Panc1 (cell line): Measurements from ENCODE around the gene MTARC2. TPM values are rescaled to one million over a fixed set of nuclear protein-coding genes. Genes with fewer than 3 reads are reported as not detected.
"Not testable (repeated sequence)": the region's sequence is repeated elsewhere in the genome, so short reads cannot be mapped to it uniquely, and the experiment has no call there.

Source experiments
- ATAC-seq: fragments of 200-7000 bp; cut with Tn5 transposase; 2 replicates; pipeline ENCODE4 v1.9.1; 2020; ENCODE audit warnings: mild to moderate bottlenecking, moderate library complexity
- BruUV-seq: library from RNA; stranded (reverse); fragments of 400-500 nt; replicated peaks from 2 replicates; lab custom pipeline; 2021; lab: Mats Ljungman, UMichigan
- CTCF ChIA-PET: fragments of 300-600 bp; sonication (Branson Sonifier 250); formaldehyde crosslinking; loops from one replicate; lab custom pipeline; 2022; ENCODE audit warnings: antibody characterized with exemption; lab: Charles Lee
- POLR2A ChIA-PET: fragments of 300-600 bp; sonication (Branson Sonifier 250); formaldehyde crosslinking; loops from one replicate; lab custom pipeline; 2022; ENCODE audit warnings: antibody characterized with exemption; lab: Charles Lee
- DNase-seq: peaks from one replicate; pipeline ENCODE4 v3.0.0-alpha.2; 2010; ENCODE audit warnings: low read depth, low spot score
- H3K27ac ChIP-seq: 2 replicates; pipeline ENCODE4 v1.5.1; 2011; ENCODE audit warnings: mild to moderate bottlenecking, low read length, inconsistent platforms
- H3K27me3 ChIP-seq: fragments of 200-500 bp; sonication (Bioruptor generic); 2 replicates; pipeline ENCODE4 v1.6.0; 2014; ENCODE audit warnings: low read length, inconsistent platforms; ENCODE audit not compliant: control insufficient read depth, insufficient read depth
- H3K36me3 ChIP-seq: fragments of 200-500 bp; sonication (Bioruptor generic); 2 replicates; pipeline ENCODE4 v1.5.1; 2014; ENCODE audit warnings: inconsistent platforms, mild to moderate bottlenecking, low read length, moderate library complexity; ENCODE audit not compliant: control insufficient read depth, insufficient read depth
- H3K4me1 ChIP-seq: 2 replicates; pipeline ENCODE4 v1.5.1; 2011; ENCODE audit warnings: inconsistent platforms, mild to moderate bottlenecking, low read length, moderate library complexity; ENCODE audit not compliant: control insufficient read depth, insufficient read depth
- H3K4me3 ChIP-seq, 2 experiments: 2 replicates each; pipeline ENCODE4 v1.5.1; 2011 to 2012; ENCODE audit warnings: low read depth in 2 of 2, low read length in 2 of 2, mild to moderate bottlenecking in 2 of 2, inconsistent platforms in 1 of 2, moderate library complexity in 1 of 2
- H3K9me3 ChIP-seq: fragments of 200-500 bp; sonication (Bioruptor generic); 2 replicates; pipeline ENCODE4 v1.5.1; 2014; ENCODE audit warnings: low read depth, mild to moderate bottlenecking, inconsistent platforms, low read length, moderate library complexity; ENCODE audit not compliant: control insufficient read depth, insufficient read depth
- CTCF ChIP-seq: fragments of 450-650 bp; IDR thresholded peaks from 2 replicates; pipeline ENCODE4 v1.5.1; 2017; ENCODE audit warnings: mild to moderate bottlenecking
- REST ChIP-seq, 2 experiments: IDR thresholded peaks; 2 replicates each; pipeline ENCODE4 v1.6.1; 2011 to 2012; ENCODE audit warnings: low read depth in 2 of 2, control low read depth in 1 of 2, low read length in 1 of 2, mild to moderate bottlenecking in 1 of 2, moderate library complexity in 1 of 2; ENCODE audit not compliant: insufficient read depth in 1 of 2
- TCF7L2 ChIP-seq: IDR thresholded peaks from 2 replicates; pipeline ENCODE4 v1.6.1; 2011; ENCODE audit warnings: mild to moderate bottlenecking, low read depth, low read length, inconsistent platforms
- in situ Hi-C: cut with HindIII; loops from 2 replicates; pipeline ENCODE4 v1.10.0; 2016; ENCODE audit warnings: low sequenced_read_pairs, low pct_unique_long_range_greater_than_20kb
- intact Hi-C: fragments of 100-400 bp; cut with micrococcal nuclease; formaldehyde crosslinking; loops from one replicate; pipeline ENCODE4 v1.10.0; 2022; ENCODE audit not compliant: unreplicated experiment
- total RNA-seq: library from RNA; stranded (reverse); gene quantifications from one replicate; pipeline ENCODE4 v1.2.1, GENCODE V29; 2021; ENCODE audit not compliant: unreplicated experiment

The MTARC2 gene
- total RNA-seq, 1 experiment from 2014 or later: 10.1 TPM

DNA sequence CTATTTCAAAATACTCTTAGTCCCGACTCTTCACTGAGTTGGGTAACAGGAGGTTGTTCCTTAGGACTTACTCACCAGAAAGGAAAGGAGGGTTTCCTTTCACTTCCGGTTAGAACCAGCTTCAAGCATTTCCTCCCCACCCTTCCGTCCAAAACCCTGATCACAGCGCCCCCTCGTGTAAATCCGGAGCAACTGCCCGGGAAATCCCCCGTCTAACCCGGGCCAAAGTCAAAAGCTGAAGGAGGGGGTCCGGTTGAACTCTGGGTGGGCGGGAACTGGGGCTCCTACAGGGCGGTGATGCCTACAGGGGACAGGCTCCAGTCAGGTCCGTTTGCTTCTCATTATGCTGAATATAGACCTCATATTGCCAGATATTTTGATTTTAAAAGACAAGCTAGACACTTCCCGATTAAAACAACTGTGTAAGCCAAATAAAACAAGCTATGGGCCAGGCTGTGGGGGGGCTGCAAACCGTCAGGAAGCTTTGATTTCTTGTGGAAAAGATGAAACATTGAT is 15.0 kb upstream of the MTARC2 start:
- ChIA-PET CTCF (interaction anchor here (0.5 to 1.3 kb wide), 11 partner anchors 9 to 655 kb away, joined by 3 to 15 read pairs (median 5); partner anchors contain the start of genes MTARC2 and RAB3GAP2), POLR2A (interaction anchor here (0.6 kb wide), 2 partner anchors 22 to 40 kb away, joined by 3 to 14 read pairs; no protein-coding TSS in a partner anchor)
- in situ Hi-C loops (no loop called here), intact Hi-C loops (loop anchor here (5.0 kb wide), 1 partner anchor 41 kb away; the partner anchor contains the start of gene C1orf115)
- Histone ChIP-seq H3K36me3 (no peaks in the 10 kb centered on the region), H3K27ac (peak overlapping the region; percentile 7; the same call in 1 of the 2 replicates), H3K9me3 (no peaks in the 10 kb centered on the region), H3K27me3 (no peaks in the 10 kb centered on the region), H3K4me1 (peaks cover 15% of the 10 kb centered on the region; the same call in 1 of the 2 replicates), H3K4me3 (peak overlapping the region in 1 of 2 experiments; percentile 28; a peak in 1 of 4 replicates)
- DNase-seq: peak; percentile 36
- TF ChIP-seq REST (IDR thresholded peaks at IDR 0.05; ENCODE audit: insufficient read depth in 1 of 2, low read depth in 2 of 2, low read length in 1 of 2): no peak
- peak; percentile 88 for TF ChIP-seq CTCF
- TF ChIP-seq TCF7L2: no peak
- peak; percentile 80 for ATAC-seq
- no TSS peak for BruUV-seq

DNA sequence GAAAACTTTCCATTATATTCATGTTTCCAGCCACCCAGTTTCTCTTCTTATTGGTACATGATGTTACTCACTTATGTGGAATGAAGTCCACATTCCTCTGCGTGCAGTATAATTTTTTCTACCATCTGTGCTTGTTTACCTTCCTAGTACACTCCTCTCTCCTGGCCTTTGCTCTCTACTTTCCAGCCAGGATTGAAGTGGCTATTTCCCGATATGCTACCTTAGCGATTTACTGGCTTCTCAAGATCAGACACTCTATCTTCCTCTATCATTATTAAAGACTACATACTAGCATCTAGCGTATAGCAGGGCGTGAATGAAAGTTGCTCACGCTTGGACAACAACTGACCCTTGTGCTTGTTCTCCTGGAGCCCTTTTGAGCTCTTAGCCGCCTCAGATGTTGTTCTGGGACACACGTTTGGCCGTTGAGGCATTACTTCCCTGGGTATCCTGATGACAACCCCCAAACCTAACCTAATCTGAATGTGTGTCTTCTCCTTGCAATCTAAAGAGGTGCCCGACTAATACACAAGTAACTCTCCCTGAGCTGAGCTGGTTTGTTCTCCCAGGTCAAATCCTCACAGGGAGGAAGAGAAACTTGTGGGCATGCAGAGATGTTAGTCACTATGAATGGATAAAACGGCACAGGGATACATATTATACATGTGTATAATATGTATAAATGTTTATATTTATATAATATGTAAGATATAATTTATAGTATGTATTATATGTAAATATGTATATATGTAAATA is 13.4 kb upstream of the MTARC2 start:
- POLR2A ChIA-PET: no interaction called here
- peak overlapping the region; percentile 32 for H3K27ac ChIP-seq

DNA sequence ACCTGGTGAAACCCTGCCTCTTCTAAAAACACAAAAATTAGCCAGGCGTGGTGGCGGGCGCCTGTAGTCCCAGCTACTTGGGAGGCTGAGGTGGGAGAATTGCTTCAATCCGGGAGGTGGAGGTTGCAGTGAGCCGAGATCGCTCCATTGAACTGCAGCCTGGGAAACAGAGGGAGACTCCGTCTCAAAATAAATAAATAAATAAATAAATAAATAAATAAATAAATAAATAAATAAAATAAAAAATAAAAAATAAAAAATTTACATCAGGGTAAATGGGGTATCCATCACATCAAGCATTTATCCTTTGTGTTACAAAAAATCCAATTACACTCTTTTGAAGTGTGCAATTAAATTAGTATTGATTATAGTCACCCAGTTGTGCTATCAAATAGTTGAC is 11.8 kb upstream of the MTARC2 start:
- CTCF ChIA-PET, in situ Hi-C loops: not testable (repeated sequence)

More for the DNA sequence above, 13.4 kb upstream of the MTARC2 start:
- no peaks in the 10 kb centered on the region for H3K27me3 ChIP-seq
- in situ Hi-C loops (no loop called here), intact Hi-C loops (loop anchor here (5.0 kb wide), 1 partner anchor 42 kb away; the partner anchor contains the start of gene C1orf115)
- H3K36me3 ChIP-seq: no peaks in the 10 kb centered on the region
- peak overlapping the region in 1 of 2 experiments; percentile 7; a peak in 2 of 4 replicates for H3K4me3 ChIP-seq
- H3K4me1 ChIP-seq: peaks cover 15% of the 10 kb centered on the region; the same call in 1 of the 2 replicates
- H3K9me3 ChIP-seq: no peaks in the 10 kb centered on the region
- no TSS peak for BruUV-seq
- TF ChIP-seq TCF7L2: no peak
- no peak for TF ChIP-seq CTCF
- CTCF ChIA-PET: interaction anchor here (0.6 kb wide), 1 partner anchor 27 kb away, joined by 3 read pairs; no protein-coding TSS in a partner anchor
- DNase-seq (no peak), ATAC-seq (peak; percentile 95)

More for the DNA sequence above, 11.8 kb upstream of the MTARC2 start:
- ATAC-seq, DNase-seq, BruUV-seq, POLR2A ChIA-PET, H3K9me3 ChIP-seq, H3K27ac ChIP-seq, H3K4me3 ChIP-seq, intact Hi-C loops, H3K27me3 ChIP-seq, H3K36me3 ChIP-seq: not testable (repeated sequence)
- H3K4me1 ChIP-seq: peaks cover 15% of the 10 kb centered on the region; the same call in 1 of the 2 replicates
